ENCODE results near the gene ZNF200.
"Not testable (repeated sequence)": the region's sequence is repeated elsewhere in the genome, so short reads cannot be mapped to it uniquely, and the experiment has no call there.

The ZNF200 gene

DNA sequence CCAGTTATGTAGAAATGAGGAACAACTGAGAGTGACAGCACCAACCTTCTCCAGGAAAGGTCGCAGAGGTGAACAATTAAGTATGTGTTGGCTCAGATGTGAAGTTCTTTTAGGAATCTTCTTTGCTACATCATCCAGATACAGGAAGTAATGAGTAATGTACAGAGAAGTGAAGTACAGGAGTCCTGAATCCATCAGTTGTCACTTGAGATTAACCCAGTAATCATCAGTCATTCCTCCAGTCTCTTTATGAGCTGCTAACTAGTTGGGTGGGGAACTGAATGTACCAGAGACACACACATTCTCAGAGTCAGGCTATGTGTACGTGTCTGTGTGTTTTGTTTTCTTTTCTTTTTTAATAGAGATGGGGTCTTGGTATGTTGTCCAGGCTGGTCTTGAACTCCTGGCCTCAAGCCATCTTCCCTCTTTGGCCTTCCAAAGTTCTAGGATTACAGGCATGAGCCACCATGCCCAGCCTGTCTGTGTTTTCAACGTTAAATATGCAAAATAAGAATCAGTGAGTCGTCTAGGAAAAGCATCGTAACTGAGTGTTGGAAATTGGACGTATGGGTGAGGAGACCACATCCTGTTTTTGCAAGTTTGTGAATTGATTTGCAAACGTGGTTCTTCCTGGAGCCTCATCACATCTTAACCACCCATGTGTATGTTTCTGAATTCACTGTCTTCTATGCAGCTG lies 19.9 kb downstream of the ZNF200 start:
- H3K27ac ChIP-seq = no peak overlapping the region
- H3K4me3 ChIP-seq = no peak overlapping the region
- DNase-seq (ENCODE audit: low spot score) = no peak
- TF ChIP-seq, protein P1, sequence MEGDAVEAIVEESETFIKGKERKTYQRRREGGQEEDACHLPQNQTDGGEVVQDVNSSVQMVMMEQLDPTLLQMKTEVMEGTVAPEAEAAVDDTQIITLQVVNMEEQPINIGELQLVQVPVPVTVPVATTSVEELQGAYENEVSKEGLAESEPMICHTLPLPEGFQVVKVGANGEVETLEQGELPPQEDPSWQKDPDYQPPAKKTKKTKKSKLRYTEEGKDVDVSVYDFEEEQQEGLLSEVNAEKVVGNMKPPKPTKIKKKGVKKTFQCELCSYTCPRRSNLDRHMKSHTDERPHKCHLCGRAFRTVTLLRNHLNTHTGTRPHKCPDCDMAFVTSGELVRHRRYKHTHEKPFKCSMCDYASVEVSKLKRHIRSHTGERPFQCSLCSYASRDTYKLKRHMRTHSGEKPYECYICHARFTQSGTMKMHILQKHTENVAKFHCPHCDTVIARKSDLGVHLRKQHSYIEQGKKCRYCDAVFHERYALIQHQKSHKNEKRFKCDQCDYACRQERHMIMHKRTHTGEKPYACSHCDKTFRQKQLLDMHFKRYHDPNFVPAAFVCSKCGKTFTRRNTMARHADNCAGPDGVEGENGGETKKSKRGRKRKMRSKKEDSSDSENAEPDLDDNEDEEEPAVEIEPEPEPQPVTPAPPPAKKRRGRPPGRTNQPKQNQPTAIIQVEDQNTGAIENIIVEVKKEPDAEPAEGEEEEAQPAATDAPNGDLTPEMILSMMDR (IDR thresholded peaks at IDR 0.05) = no peak

DNA sequence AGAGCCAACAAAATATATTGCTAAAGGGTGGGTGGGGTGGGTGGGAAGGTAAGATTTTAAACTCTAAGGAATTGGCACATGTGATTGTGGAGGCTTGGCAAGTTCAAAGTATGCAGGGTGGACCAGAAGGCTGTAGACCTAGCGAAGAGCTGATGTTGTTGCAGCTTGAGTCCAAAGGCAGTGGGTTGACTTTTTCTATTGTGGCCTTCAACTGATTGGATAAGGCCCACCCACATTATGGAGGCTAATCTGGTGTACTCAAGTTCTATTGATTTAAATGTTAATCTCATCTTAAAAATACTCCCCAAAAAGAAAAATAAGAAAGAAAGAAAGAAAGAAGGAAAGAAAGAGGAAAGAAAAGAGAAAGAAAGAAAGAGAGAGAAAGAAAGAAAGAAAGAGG lies 22.4 kb downstream of the ZNF200 start:
- no peak for DNase-seq (ENCODE audit: low spot score)
- TF ChIP-seq, protein P1 (IDR thresholded peaks at IDR 0.05) = no peak
- no peak overlapping the region for H3K27ac ChIP-seq
- H3K4me3 ChIP-seq = no peak overlapping the region

DNA sequence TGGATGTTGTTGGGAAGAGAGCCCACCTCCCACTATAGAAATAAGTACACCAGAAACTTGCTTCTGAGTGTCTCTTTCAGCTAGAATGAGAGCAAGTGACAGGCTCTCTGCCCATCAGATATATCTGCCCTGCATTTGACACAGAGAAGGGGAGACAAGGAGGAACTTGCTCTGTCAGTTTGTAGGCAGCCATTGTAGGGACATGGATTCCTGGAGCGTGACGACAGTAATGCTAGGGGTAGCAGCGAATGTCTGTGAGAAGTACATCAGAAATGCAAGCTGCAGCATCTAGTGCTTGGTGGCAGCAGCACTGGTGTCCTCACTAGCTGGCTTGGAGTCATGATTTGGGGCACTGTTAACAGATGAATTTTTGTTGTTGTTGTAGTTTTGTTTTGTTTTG lies 23.0 kb downstream of the ZNF200 start:
- H3K27ac ChIP-seq = no peak overlapping the region
- no peak overlapping the region for H3K4me3 ChIP-seq
- DNase-seq (ENCODE audit: low spot score) = no peak
- TF ChIP-seq, protein P1 (IDR thresholded peaks at IDR 0.05) = no peak

DNA sequence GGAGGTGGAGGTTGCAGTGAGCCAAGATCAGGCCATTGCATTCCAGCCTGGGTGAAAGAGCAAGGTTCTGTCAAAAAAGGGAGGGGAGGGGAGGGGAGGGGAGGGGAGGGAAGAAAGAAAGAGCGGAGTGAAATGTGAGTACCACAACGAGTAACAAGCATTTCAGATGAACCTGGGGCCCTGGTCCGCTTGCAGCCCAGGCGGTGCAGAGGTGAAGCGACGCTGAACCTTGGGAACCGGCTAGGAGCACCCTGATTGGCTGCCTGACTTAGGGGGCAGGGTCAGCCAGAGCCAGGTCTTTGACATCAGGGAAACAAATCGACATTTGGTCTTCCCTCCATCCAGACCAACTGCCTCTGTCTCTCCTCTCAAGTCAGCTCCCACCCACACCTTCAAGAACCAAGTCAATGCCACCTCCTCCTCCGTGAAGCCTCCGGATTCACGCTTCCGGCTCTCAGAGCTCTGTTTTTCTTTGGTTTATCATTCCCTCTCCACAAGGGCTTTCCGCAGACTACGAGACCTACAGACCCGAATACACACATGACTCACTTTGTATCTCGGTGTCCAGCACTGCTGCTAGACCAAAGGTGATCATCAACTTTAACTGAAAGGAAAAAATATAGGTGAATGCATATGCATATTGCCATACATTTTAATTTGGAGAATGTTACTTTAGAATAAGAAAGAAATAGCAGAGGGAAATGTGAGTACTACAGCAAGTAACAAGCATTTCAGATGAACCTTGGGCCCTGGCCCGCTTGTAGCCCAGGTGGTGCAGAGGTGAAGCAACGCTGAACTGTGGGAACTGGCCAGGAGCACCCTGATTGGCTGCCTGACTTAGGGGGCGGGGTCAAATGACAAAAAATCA lies 27.6 kb downstream of the ZNF200 start:
- TF ChIP-seq, protein P1 (IDR thresholded peaks at IDR 0.05) = no peak
- no peak overlapping the region for H3K27ac ChIP-seq
- DNase-seq (ENCODE audit: low spot score) = no peak
- no peak overlapping the region for H3K4me3 ChIP-seq

DNA sequence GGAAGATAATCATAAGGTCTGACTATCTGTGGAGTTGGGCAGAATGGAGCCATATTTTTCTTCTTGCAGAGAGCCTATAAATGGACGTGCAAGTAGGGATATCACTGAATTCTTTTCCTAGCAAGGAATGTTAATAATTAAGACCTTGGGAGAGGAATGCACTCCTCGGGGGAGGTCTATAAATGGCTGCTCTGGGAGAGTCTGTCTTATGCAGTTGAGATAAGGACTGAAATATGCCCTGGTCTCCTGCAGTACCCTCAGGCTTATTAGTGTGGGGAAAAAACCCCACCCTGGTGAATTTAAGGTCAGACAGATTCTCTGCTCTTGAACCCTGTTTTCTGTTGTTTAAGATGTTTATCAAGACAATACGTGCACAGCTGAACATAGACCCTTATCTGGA lies 29.0 kb downstream of the ZNF200 start:
- H3K4me3 ChIP-seq; H3K27ac ChIP-seq; DNase-seq (ENCODE audit: low spot score): not testable (repeated sequence)

DNA sequence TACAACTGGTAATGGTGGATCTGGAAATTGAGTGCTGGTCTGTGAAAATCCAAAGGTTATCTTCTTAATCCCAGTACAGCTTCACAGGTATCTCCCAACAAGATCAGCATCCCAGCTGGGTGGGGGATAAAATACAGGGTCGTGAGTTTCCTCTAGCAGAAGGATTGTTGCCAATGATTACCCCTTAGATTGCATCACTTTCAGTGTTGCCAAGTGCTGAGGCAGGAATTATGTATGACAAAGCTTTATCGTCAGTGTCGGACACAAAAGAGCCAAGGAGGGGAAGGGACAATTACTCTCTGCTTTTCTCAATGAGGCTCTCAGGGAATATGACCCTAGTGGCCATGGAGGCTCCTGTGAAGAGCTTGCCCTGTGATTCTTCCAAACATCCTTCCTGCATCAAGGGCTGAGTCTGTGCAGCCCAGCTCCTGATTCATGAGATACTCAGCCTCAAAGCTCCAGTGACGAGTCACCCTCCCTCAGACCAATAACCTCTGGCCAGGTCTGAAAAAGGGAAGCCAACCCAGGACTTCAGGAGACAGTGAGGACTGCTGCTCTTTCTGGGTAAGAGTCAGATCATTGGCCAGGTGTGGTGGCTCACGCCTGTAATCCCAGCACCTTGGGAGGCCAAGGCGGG lies 31.9 kb downstream of the ZNF200 start:
- TF ChIP-seq, protein P1 (IDR thresholded peaks at IDR 0.05) = no peak
- no peak for DNase-seq (ENCODE audit: low spot score)
- no peak overlapping the region for H3K27ac ChIP-seq
- H3K4me3 ChIP-seq = no peak overlapping the region

DNA sequence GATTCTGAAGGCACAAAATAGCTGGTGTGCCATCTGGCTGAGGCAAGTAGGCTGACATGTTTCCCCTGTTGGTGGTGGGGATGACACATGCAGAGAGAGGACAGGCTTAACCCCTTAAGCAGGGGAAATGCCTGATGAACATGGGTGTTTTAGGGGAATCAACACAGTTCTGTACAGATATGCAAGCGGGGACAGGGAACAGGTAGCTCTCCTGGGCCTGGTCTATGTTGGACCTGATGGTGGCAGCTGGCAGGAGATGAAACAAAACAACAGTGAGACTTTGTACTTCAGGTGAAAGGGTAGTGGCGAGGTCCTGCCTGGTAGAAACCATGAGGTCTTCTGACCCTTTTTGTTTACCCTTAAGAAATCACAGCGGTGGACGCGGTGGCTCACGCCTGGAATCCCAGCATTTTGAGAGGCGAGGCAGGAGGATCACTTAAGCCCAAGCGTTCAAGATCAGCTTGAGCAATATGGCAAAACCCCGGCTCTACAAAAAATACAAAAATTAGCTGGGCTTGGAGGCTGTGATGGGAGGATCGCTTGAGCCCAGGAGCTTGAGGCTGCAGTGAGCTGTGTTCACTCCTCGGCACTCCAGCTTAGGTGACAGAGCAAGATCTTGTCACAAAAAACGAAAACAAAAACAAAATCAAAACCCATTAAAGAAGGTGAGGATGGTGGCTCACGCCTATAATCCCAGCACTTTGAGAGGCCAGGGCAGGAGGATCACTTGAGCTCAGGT lies 36.5 kb downstream of the ZNF200 start:
- DNase-seq (ENCODE audit: low spot score) = no peak
- Histone ChIP-seq H3K27ac (no peak overlapping the region), H3K4me3 (no peak overlapping the region)
- TF ChIP-seq, protein P1 (IDR thresholded peaks at IDR 0.05) = no peak

DNA sequence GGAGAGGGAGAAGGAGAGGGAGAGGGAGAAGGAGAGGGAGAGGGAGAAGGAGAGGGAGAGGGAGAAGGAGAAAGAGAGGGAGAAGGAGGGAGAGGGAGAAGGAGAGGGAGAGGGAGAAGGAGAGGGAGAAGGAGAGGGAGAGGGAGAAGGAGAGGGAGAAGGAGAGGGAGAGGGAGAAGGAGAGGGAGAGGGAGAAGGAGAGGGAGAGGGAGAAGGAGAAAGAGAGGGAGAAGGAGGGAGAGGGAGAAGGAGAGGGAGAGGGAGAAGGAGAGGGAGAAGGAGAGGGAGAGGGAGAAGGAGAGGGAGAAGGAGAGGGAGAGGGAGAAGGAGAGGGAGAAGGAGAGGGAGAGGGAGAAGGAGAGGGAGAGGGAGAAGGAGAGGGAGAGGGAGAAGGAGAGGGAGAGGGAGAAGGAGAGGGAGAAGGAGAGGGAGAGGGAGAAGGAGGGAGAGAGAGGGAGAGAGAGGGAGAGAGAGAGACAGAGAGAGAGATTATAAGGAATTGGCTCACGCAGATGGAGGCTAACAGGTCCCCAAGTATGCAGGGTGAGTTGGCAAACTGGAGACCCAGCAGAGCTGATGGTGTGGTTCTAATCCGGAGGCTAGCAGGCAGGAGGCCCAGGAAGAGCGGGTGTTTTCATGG lies 37.1 kb downstream of the ZNF200 start:
- not testable (repeated sequence) for DNase-seq (ENCODE audit: low spot score); H3K4me3 ChIP-seq; H3K27ac ChIP-seq

Measured in coronary artery (tissue), 2 donors.